ENCODE results near the gene SDK1.

GRCh38 chr7:3882782-3883181 is 581.7 kb downstream of the SDK1 start:
- TF ChIP-seq EZH2 (IDR thresholded peaks at IDR 0.05; ENCODE audit: insufficient read depth, poor library complexity, severe bottlenecking) = no peak
- TF ChIP-seq EZH2phosphoT487 (IDR thresholded peaks at IDR 0.05; ENCODE audit: insufficient read depth, low read depth) = no peak

Measured in GM23248 (cell line).